Small intestine (tissue), 7 donors: ENCODE results near the gene CIBAR2. TPM values are rescaled to one million over a fixed set of nuclear protein-coding genes. Genes with fewer than 3 reads are reported as not detected.
A peak's percentile ranks its signal among the peaks of the same experiment; 100 is the strongest.
"Not testable (repeated sequence)": the region's sequence is repeated elsewhere in the genome, so short reads cannot be mapped to it uniquely, and the experiment has no call there.

Experiments used
- DNase-seq, 2 donors: peaks; one replicate each; pipeline versions ENCODE4 v3.0.0 to v3.0.0-alpha.2; 2013
- FAIRE-seq: peaks from 2 replicates; lab custom pipeline; 2012; peaks lifted over from hg19 to GRCh38; lab: Jason Lieb, UNC
- H3K27ac ChIP-seq, 3 donors: one replicate each; pipeline ENCODE4 v1.5.1; 2013; ENCODE audit warnings: low read length in 2 of 3, mild to moderate bottlenecking in 2 of 3, control low read depth in 1 of 3, inconsistent platforms in 1 of 3, low read depth in 1 of 3, moderate library complexity in 1 of 3
- H3K27me3 ChIP-seq, 3 donors: one replicate each; pipeline ENCODE4 v1.6.1; 2013; ENCODE audit warnings: low read length in 3 of 3, inconsistent platforms in 1 of 3; ENCODE audit not compliant: control insufficient read depth in 3 of 3, insufficient read depth in 3 of 3
- H3K36me3 ChIP-seq, 3 donors: one replicate each; pipeline ENCODE4 v1.6.1; 2013; ENCODE audit warnings: low read length in 3 of 3, inconsistent platforms in 1 of 3, low read depth in 1 of 3, mild to moderate bottlenecking in 1 of 3, moderate library complexity in 1 of 3; ENCODE audit not compliant: control insufficient read depth in 3 of 3, insufficient read depth in 2 of 3
- H3K4me1 ChIP-seq, 3 donors: one replicate each; pipeline ENCODE4 v1.6.1; 2013; ENCODE audit warnings: low read length in 2 of 3, inconsistent platforms in 1 of 3, low read depth in 1 of 3, mild to moderate bottlenecking in 1 of 3, moderate library complexity in 1 of 3; ENCODE audit not compliant: control insufficient read depth in 3 of 3, insufficient read depth in 2 of 3
- H3K4me3 ChIP-seq, 3 donors: one replicate each; pipeline ENCODE4 v1.5.1; 2013; ENCODE audit warnings: low read length in 3 of 3, control low read depth in 1 of 3, inconsistent platforms in 1 of 3, low read depth in 1 of 3, mild to moderate bottlenecking in 1 of 3, moderate library complexity in 1 of 3
- H3K9me3 ChIP-seq, 2 donors: one replicate each; pipeline ENCODE4 v1.6.1; 2013; ENCODE audit warnings: low read depth in 1 of 2, low read length in 1 of 2; ENCODE audit not compliant: control insufficient read depth in 2 of 2, insufficient read depth in 1 of 2
- WGBS, 3 donors: extraction: QIAGEN DNeasy Blood & Tissue Kit; methylation state at CpG; one replicate each; pipeline ENCODE4 v1.1.7; 2013; 5-methylcytosine and 5-hydroxymethylcytosine counted together
- polyA plus RNA-seq, 4 donors: library from polyadenylated mRNA; stranded (reverse) in 3 of 4; unstranded in 1 of 4; fragments of 200-250 nt in 3 of 4; fragments of 120-200 nt in 1 of 4; gene quantifications; one replicate each; pipeline versions ENCODE4 v1.2.1 to v1.2.3, GENCODE V29; 2013
- donor health status: healthy with polysubstance abuse.
- donor health status: control.
- donor health status: control.
- donor health status: Bipolar disorder and iron deficiency.
- donor health status: healthy.

Gene CIBAR2
- polyA plus RNA-seq, 4 donors: 0.04 to 3.0 (median 0.19) TPM; not detected in 1

GRCh38 chr16:85061566-85061965, 50.7 kb downstream of the CIBAR2 start:
- no peak for FAIRE-seq
- H3K27ac ChIP-seq: peak overlapping the region in 1 of 3 donors; percentile 8
- H3K36me3 ChIP-seq: peaks cover 0 to 11% (median 0%) of the 10 kb centered on the region in 3 donors
- no peaks in the 10 kb centered on the region for H3K27me3 ChIP-seq
- H3K4me3 ChIP-seq: no peak overlapping the region
- H3K4me1 ChIP-seq: peaks cover 0 to 3% (median 0%) of the 10 kb centered on the region in 3 donors
- no peak for DNase-seq
- 74 to 89% (median 85%) methylated on average over 8 of the region's 8 CpGs for WGBS, 3 donors
- H3K9me3 ChIP-seq: no peaks in the 10 kb centered on the region

GRCh38 chr16:85058909-85059308, 53.4 kb downstream of the CIBAR2 start:
- Histone ChIP-seq H3K9me3 (no peaks in the 10 kb centered on the region), H3K27ac (no peak overlapping the region), H3K27me3 (no peaks in the 10 kb centered on the region), H3K4me1 (peaks cover 0 to 12% (median 4%) of the 10 kb centered on the region in 3 donors), H3K36me3 (peaks cover 0 to 5% (median 0%) of the 10 kb centered on the region in 3 donors), H3K4me3 (no peak overlapping the region)
- no peak for DNase-seq
- WGBS, 3 donors: 73 to 96% (median 78%) methylated on average over 4 of the region's 4 CpGs
- no peak for FAIRE-seq

GRCh38 chr16:85057948-85058347, 54.3 kb downstream of the CIBAR2 start:
- Histone ChIP-seq H3K4me1 (peaks cover 0 to 12% (median 4%) of the 10 kb centered on the region in 3 donors), H3K36me3 (peaks cover 0 to 5% (median 0%) of the 10 kb centered on the region in 3 donors), H3K9me3 (no peaks in the 10 kb centered on the region), H3K27ac (peak overlapping the region in 1 of 3 donors; percentile 9), H3K27me3 (no peaks in the 10 kb centered on the region), H3K4me3 (no peak overlapping the region)
- FAIRE-seq (no peak), DNase-seq (no peak)
- 87 to 93% (median 87%) methylated on average over 7 of the region's 7 CpGs for WGBS, 3 donors

- DNase-seq: peak in 1 of 2 donors; percentile 32
- FAIRE-seq: no peak
- H3K27me3 ChIP-seq: no peaks in the 10 kb centered on the region
- H3K4me1 ChIP-seq: peaks cover 0 to 12% (median 4%) of the 10 kb centered on the region in 3 donors
- H3K36me3 ChIP-seq: peaks cover 0 to 5% (median 0%) of the 10 kb centered on the region in 3 donors
- WGBS, 3 donors: 53 to 79% (median 65%) methylated on average over 9 of the region's 9 CpGs
- H3K27ac ChIP-seq: peak overlapping the region in 1 of 3 donors; percentile 19
- no peak overlapping the region for H3K4me3 ChIP-seq
- H3K9me3 ChIP-seq: no peaks in the 10 kb centered on the region
Observed at GRCh38 chr16:85057212-85057889, 54.9 kb downstream of the CIBAR2 start.

GRCh38 chr16:85056211-85056748, 56.0 kb downstream of the CIBAR2 start:
- no peak for DNase-seq
- 81 to 95% (median 95%) methylated on average over 16 of the region's 16 CpGs for WGBS, 3 donors
- Histone ChIP-seq H3K36me3 (peaks cover 0 to 5% (median 0%) of the 10 kb centered on the region in 3 donors), H3K9me3 (no peaks in the 10 kb centered on the region), H3K27me3 (no peaks in the 10 kb centered on the region), H3K4me1 (peaks cover 0 to 15% (median 8%) of the 10 kb centered on the region in 3 donors), H3K4me3 (no peak overlapping the region), H3K27ac (peak overlapping the region in 2 of 3 donors; percentile 28 to 94)
- FAIRE-seq: no peak

- FAIRE-seq: no peak
- Histone ChIP-seq H3K9me3 (no peaks in the 10 kb centered on the region), H3K4me1 (peaks cover 0 to 16% (median 14%) of the 10 kb centered on the region in 3 donors), H3K27ac (peak overlapping the region in 2 of 3 donors; percentile 28 to 94), H3K27me3 (no peaks in the 10 kb centered on the region), H3K4me3 (no peak overlapping the region), H3K36me3 (peaks cover 0 to 3% (median 0%) of the 10 kb centered on the region in 3 donors)
- WGBS, 3 donors: 41 to 56% (median 55%) methylated on average over 14 of the region's 14 CpGs
- peak; percentile 40 to 82 for DNase-seq
Observed at GRCh38 chr16:85055493-85056210, 56.6 kb downstream of the CIBAR2 start.

GRCh38 chr16:85054948-85055492, 57.3 kb downstream of the CIBAR2 start:
- WGBS, 3 donors: 43 to 47% (median 43%) methylated on average over 6 of the region's 6 CpGs
- FAIRE-seq (no peak), DNase-seq (no peak)
- H3K36me3 ChIP-seq: no peaks in the 10 kb centered on the region
- H3K4me3 ChIP-seq: no peak overlapping the region
- peak overlapping the region in 2 of 3 donors; percentile 39 to 94 for H3K27ac ChIP-seq
- no peaks in the 10 kb centered on the region for H3K9me3 ChIP-seq
- H3K27me3 ChIP-seq: no peaks in the 10 kb centered on the region
- H3K4me1 ChIP-seq: peaks cover 0 to 18% (median 16%) of the 10 kb centered on the region in 3 donors

GRCh38 chr16:85054321-85054720, 58.0 kb downstream of the CIBAR2 start:
- H3K27me3 ChIP-seq, DNase-seq, H3K9me3 ChIP-seq, FAIRE-seq, H3K36me3 ChIP-seq, H3K4me3 ChIP-seq: not testable (repeated sequence)
- Histone ChIP-seq H3K27ac (peak overlapping the region in 1 of 3 donors; percentile 70), H3K4me1 (peaks cover 0 to 23% (median 16%) of the 10 kb centered on the region in 3 donors)
- 94 to 98% (median 96%) methylated on average over 3 of the region's 3 CpGs for WGBS, 3 donors
